ENCODE data around the gene NPAS3. TPM values are rescaled to one million over a fixed set of nuclear protein-coding genes. Genes with fewer than 3 reads are reported as not detected.

NPAS3 gene
- total RNA-seq, 4 donors from 2014 or later, result 4.0 to 12.2 (median 5.6) TPM

DNA sequence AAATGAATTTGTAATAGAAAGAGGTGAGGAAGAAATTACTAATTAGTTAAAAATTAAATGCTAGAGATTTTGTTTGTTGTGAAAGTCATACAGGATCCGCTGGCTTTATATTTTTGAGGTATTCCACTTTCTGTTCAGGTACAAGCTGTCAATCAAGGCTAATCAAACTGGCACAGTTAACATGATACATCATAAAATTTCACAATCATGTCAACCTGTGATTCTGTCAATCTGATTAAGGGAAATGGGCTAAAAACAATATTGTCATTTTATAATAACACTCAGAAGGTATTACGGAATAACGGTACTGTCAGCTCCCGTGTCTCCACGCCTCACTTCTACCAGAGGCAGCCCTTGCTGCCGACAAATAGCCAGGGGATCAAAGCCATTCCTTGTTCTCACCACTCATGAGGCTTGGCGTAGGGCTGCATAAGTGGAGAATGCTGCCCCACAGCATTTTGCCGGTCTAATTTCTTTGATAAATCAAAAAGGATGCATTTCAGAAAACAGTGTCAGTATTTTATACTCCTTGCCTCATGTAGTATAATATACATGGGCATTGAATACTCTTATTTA is 352.9 kb downstream of the NPAS3 start:
- Histone ChIP-seq H3K36me3 (no peaks in the 10 kb centered on the region), H3K27ac (no peak overlapping the region), H3K4me3 (replicated peaks in 1 of 3) (no peak overlapping the region), H3K9me3 (no peaks in the 10 kb centered on the region), H3K4me1 (no peaks in the 10 kb centered on the region), H3K27me3 (no peaks in the 10 kb centered on the region)
- WGBS, 2 donors, result 89 to 96% methylated on average over 8 of the region's 8 CpGs
- no peak for TF ChIP-seq CTCF (IDR thresholded peaks at IDR 0.05)
- no peak for TF ChIP-seq POLR2A (IDR thresholded peaks at IDR 0.05)
- intact Hi-C loops (cut with DNase I), result no loop called here
- no peak for DNase-seq

DNA sequence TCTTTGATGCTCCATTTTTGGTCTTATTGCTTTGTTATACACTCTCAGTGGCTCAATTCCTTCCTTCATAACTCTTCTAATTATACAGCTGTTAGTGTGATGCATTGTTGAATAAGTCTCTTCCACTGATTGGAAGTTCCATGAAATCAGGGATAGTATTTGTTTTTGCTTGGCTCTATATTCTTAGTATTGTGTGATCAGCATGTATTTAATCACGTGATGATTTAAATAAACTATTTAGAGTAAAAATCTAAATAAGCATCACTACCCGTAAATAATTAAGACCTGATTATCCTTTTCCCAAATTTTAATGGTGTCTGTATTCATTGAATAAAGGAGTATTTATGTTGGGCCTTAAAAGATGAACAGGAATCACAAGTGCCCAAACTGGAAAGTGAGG is 355.7 kb downstream of the NPAS3 start:
- Histone ChIP-seq H3K9me3 (no peaks in the 10 kb centered on the region), H3K27me3 (no peaks in the 10 kb centered on the region), H3K36me3 (no peaks in the 10 kb centered on the region), H3K4me1 (no peaks in the 10 kb centered on the region), H3K4me3 (replicated peaks in 1 of 3) (no peak overlapping the region), H3K27ac (no peak overlapping the region)
- no peak for DNase-seq
- WGBS, 2 donors, result 96 to 98% methylated on average over 2 of the region's 2 CpGs
- TF ChIP-seq POLR2A (IDR thresholded peaks at IDR 0.05) (no peak), CTCF (IDR thresholded peaks at IDR 0.05) (no peak)
- intact Hi-C loops (cut with DNase I), result no loop called here

- Histone ChIP-seq H3K9me3 (no peaks in the 10 kb centered on the region), H3K36me3 (no peaks in the 10 kb centered on the region), H3K27ac (no peak overlapping the region), H3K27me3 (no peaks in the 10 kb centered on the region), H3K4me1 (no peaks in the 10 kb centered on the region), H3K4me3 (replicated peaks in 1 of 3) (no peak overlapping the region)
- no peak for TF ChIP-seq CTCF (IDR thresholded peaks at IDR 0.05)
- TF ChIP-seq POLR2A (IDR thresholded peaks at IDR 0.05), result no peak
- 59% methylated on average over 4 of the region's 4 CpGs for WGBS, 2 donors
- intact Hi-C loops (cut with DNase I), result no loop called here
- no peak for DNase-seq
Measured at GRCh38 chr14:33297565-33297964, 358.9 kb downstream of the NPAS3 start.

DNA sequence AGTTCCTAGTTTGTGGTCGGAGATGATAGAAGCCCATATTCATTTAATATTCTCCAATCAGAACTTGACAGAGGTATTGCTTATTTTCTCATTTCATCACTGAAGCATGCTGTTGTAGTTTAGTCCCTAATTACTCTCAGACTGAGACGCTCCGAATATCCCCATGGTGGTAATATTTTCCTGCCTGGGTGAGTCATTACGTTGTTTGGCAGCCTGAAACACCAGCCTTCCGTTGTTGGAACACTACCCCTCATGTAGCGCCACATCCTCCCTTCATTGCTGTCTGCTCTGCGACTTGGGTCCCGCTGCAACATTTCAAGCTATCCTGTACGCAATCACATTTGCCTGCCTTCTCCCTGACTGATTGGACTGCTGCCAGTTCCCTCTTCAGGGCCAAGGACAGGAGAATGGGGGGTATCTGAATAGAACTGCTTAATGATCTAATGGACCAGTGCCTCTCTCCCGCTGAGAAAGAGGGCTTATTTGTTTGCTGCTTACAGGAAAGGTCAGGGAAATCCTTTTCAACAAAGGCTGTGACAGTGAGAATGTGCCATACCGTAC is 369.1 kb downstream of the NPAS3 start:
- Histone ChIP-seq H3K9me3 (no peaks in the 10 kb centered on the region), H3K4me1 (peaks cover 14 to 19% of the 10 kb centered on the region in 2 donors), H3K27ac (peak overlapping the region; percentile 24 to 43 (median 38)), H3K27me3 (no peaks in the 10 kb centered on the region), H3K36me3 (no peaks in the 10 kb centered on the region), H3K4me3 (replicated peaks in 1 of 3) (no peak overlapping the region)
- peak; percentile 59 to 67 for DNase-seq
- no peak for TF ChIP-seq CTCF (IDR thresholded peaks at IDR 0.05)
- no peak for TF ChIP-seq POLR2A (IDR thresholded peaks at IDR 0.05)
- intact Hi-C loops (cut with DNase I), result no loop called here
- WGBS, 2 donors, result 15 to 22% methylated on average over 11 of the region's 11 CpGs

GRCh38 chr14:33309106-33309505 is 370.4 kb downstream of the NPAS3 start:
- Histone ChIP-seq H3K4me1 (peaks cover 14 to 19% of the 10 kb centered on the region in 2 donors), H3K9me3 (no peaks in the 10 kb centered on the region), H3K27ac (peak overlapping the region; percentile 39 to 59 (median 53)), H3K27me3 (no peaks in the 10 kb centered on the region), H3K36me3 (no peaks in the 10 kb centered on the region), H3K4me3 (replicated peaks in 1 of 3) (no peak overlapping the region)
- DNase-seq, result peak; percentile 58 to 70
- no peak for TF ChIP-seq CTCF (IDR thresholded peaks at IDR 0.05)
- TF ChIP-seq POLR2A (IDR thresholded peaks at IDR 0.05), result no peak
- WGBS, 2 donors, result 24 to 47% methylated on average over 4 of the region's 4 CpGs
- intact Hi-C loops (cut with DNase I), result no loop called here
